Ecto neural progenitor cell (in vitro differentiated cells): Measurements from ENCODE around the gene COL24A1.
"Not testable (repeated sequence)": the region's sequence is repeated elsewhere in the genome, so short reads cannot be mapped to it uniquely, and the experiment has no call there.

Experiments
- DNase-seq: peaks from one replicate; pipeline ENCODE4 v3.0.0-alpha.2; 2018; ENCODE audit warnings: low spot score

COL24A1 gene

GRCh38 chr1:85984636-85985035, 171.9 kb downstream of the COL24A1 start:
- no peak for DNase-seq

DNA sequence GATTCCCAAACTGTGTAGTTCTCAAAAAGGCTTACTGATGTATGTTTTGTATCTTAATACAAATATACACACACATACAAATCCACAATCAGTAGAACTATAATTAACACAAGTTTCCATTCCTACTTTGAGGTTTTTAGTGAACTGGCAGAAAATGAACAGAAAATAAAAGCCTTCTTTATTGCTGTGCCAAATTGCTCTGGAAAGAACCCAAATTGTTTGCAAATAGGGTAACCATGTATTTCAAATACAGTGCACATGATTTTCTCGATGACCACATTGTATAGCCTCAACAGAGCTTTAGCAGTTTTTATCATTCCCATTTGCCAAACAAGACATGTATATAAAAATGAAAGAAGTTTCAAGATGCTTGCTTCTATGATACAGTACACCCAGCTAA, 173.3 kb downstream of the COL24A1 start:
- no peak for DNase-seq

GRCh38 chr1:85976516-85977205, 179.9 kb downstream of the COL24A1 start:
- no peak for DNase-seq

GRCh38 chr1:85975912-85976371, 180.6 kb downstream of the COL24A1 start:
- no peak for DNase-seq

GRCh38 chr1:85962457-85962856, 194.1 kb downstream of the COL24A1 start:
- no peak for DNase-seq

GRCh38 chr1:85957760-85958159, 198.8 kb downstream of the COL24A1 start:
- no peak for DNase-seq

- not testable (repeated sequence) for DNase-seq
Measured at GRCh38 chr1:85955218-85955617, 201.4 kb downstream of the COL24A1 start.

DNA sequence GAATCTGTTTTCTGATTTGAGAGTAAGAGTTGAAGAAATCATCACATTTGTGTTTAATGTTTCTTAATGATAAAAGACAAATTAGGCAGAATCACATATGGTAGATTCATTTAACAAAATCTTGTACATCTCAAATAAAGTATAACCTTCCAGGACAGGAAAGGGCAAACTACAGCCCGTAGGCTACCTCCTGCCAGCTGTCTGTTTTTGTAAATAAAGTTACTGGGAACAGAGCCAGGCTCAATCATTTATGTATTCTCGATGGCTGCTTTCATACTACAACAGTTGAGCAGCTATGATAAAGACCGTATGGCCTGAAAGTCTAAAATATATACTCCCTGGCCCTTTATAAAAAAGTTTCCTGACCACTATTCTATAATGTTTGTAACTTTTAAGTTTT, 204.1 kb downstream of the COL24A1 start:
- no peak for DNase-seq

DNA sequence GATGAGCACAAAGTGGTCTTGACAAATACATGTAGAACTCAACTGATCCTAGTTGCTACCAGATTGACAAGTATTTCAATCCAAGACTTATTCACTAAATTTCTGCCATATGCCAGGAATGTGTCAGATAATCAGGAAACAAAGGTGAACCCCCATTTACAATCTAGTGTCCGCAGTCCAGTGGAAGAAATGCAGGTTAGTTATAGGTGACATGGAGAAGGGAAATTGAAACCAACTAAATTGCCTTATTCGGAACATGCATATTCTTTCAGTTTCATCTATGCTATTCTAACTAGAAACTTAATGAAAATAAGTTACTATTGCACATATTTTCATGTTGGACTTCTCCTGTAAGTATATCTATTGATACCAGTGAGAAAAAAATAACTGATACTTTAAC, 209.4 kb downstream of the COL24A1 start:
- DNase-seq: no peak

GRCh38 chr1:85943945-85944344, 212.6 kb downstream of the COL24A1 start:
- no peak for DNase-seq

DNA sequence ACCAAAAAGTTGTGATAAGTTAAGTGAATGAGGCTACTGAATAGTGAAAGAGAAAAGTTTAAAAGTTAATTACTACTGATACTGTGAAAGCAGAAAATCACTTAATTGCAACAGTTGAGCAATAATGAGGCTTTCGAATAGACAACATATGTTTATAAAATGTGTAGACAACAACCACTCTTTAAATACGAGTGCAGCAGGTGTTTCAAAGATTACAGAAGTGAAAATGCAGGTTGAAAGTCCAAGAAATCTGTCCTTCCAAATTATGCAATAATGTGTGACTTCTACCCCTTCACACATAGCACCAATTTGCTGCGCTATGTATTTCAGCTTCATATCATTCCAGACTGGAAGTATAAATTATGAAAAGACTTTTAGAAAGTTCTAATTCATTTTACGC, 213.0 kb downstream of the COL24A1 start:
- DNase-seq: no peak

GRCh38 chr1:85940656-85941306, 215.8 kb downstream of the COL24A1 start:
- DNase-seq: no peak

DNA sequence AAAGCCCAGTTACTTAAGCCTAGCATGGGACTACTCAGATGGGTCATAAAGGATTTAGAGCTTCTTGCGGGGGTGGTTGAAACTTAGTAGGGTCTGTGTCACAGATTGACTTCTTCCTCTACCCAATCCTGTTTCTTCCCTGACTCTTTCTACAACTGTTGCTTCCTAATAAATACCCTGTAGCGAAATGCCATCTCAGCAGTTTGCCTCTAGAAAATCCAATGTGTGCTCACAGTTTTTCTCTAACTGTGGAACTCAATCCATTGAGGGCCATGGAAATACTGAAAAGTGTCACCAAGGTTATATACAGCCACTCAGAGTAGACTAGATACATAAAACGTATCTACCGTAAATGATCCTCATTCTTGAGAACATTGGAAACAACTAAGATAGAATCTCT, 217.7 kb downstream of the COL24A1 start:
- no peak for DNase-seq

DNA sequence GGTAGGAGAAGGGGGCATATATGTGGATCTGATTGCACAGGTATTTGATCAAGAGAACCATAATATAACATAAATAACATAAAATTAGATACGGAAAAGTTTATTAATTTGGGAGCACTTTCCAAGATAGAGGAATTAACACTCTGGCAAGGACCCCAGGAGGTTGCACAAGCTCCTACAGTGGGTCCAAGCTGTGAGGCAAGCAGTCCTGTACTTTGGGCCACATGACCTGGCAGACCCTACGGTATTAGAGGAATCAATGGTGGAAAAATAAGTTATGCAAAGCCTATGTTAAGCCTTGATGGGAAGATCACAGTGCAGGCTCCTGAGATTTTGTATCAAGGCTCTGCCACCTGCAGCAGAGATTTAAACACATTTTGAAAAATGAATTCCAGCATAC, 220.1 kb downstream of the COL24A1 start:
- DNase-seq: no peak

- no peak for DNase-seq
Measured at GRCh38 chr1:85936057-85936456, 220.5 kb downstream of the COL24A1 start.

GRCh38 chr1:85935234-85935633, 221.3 kb downstream of the COL24A1 start:
- no peak for DNase-seq

- no peak for DNase-seq
Measured at GRCh38 chr1:85934516-85934915, 222.1 kb downstream of the COL24A1 start.

GRCh38 chr1:85933961-85934360, 222.6 kb downstream of the COL24A1 start:
- DNase-seq: no peak

GRCh38 chr1:85911742-85912141, 244.8 kb downstream of the COL24A1 start:
- no peak for DNase-seq

- no peak for DNase-seq
Measured at GRCh38 chr1:85900921-85901320, 255.7 kb downstream of the COL24A1 start.

DNA sequence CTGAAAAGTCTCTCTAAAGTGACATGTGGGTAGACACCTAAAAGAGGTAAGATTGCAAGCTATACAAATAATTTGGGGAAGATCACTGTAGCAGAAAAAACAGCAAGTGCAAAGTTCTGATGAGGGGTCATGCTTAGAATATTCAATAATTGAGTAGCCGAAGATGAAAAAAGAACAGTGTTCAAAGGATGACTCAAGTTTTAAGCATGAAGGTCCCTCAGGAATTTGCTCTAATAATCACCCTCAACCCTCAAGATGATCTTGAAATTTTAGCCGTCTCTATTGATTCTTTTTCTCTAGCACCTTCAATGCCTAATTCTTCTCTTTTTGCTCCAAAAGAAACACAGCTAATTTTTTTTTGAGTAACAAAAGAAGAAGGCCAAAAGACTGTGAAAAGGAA, 257.7 kb downstream of the COL24A1 start:
- DNase-seq: no peak

DNA sequence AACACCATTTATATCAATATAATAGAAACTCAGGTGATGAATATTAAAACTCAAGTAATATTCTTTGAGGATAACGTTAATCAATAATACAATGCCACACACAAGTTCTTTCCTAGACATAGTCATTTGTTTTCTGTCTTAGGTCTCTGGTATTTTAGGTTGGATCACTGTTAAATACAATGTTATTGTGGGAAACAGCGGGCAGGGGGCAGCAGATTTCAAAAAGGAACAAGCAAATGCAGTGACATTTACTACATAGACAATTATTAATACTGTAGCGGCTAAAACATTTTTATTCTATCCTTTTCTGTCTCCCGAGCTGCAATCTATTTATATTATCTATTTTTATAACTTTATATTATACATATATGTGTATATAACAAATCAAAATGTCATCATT, 261.9 kb downstream of the COL24A1 start:
- no peak for DNase-seq

GRCh38 chr1:85892366-85892765, 264.2 kb downstream of the COL24A1 start:
- DNase-seq: no peak

- no peak for DNase-seq
Measured at GRCh38 chr1:85889870-85890269, 266.7 kb downstream of the COL24A1 start.
